ENCODE results near the gene KRTAP10-5. TPM values are rescaled to one million over a fixed set of nuclear protein-coding genes. Genes with fewer than 3 reads are reported as not detected.

Gene KRTAP10-5
- total RNA-seq, 1 experiment from 2014 or later: not detected

DNA sequence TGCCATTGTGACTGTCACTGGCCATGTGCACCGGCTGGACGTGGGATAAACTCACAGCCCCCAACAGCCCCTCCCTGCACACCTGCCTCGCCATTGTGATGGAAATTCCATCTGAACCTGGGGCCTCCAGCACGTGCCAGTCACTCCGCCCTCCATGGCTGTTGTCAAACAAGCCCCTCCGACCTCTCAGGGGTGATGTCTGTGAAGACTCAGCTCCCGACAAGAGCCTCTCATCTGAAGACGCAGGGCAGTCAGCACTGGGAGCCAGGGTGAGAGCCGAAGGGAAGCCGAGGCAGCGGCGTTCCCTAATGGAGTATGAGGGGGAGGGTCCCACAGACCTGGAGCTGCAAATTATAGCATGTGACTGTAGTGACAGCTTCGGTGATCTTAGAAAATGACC is 27.7 kb downstream of the KRTAP10-5 start:
- TF ChIP-seq POLR2AphosphoS5 (IDR thresholded peaks at IDR 0.05; ENCODE audit: low read depth, low read length): no peak
- TF ChIP-seq, protein P1, sequence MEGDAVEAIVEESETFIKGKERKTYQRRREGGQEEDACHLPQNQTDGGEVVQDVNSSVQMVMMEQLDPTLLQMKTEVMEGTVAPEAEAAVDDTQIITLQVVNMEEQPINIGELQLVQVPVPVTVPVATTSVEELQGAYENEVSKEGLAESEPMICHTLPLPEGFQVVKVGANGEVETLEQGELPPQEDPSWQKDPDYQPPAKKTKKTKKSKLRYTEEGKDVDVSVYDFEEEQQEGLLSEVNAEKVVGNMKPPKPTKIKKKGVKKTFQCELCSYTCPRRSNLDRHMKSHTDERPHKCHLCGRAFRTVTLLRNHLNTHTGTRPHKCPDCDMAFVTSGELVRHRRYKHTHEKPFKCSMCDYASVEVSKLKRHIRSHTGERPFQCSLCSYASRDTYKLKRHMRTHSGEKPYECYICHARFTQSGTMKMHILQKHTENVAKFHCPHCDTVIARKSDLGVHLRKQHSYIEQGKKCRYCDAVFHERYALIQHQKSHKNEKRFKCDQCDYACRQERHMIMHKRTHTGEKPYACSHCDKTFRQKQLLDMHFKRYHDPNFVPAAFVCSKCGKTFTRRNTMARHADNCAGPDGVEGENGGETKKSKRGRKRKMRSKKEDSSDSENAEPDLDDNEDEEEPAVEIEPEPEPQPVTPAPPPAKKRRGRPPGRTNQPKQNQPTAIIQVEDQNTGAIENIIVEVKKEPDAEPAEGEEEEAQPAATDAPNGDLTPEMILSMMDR (IDR thresholded peaks at IDR 0.05): no peak
- TF ChIP-seq, protein P2, sequence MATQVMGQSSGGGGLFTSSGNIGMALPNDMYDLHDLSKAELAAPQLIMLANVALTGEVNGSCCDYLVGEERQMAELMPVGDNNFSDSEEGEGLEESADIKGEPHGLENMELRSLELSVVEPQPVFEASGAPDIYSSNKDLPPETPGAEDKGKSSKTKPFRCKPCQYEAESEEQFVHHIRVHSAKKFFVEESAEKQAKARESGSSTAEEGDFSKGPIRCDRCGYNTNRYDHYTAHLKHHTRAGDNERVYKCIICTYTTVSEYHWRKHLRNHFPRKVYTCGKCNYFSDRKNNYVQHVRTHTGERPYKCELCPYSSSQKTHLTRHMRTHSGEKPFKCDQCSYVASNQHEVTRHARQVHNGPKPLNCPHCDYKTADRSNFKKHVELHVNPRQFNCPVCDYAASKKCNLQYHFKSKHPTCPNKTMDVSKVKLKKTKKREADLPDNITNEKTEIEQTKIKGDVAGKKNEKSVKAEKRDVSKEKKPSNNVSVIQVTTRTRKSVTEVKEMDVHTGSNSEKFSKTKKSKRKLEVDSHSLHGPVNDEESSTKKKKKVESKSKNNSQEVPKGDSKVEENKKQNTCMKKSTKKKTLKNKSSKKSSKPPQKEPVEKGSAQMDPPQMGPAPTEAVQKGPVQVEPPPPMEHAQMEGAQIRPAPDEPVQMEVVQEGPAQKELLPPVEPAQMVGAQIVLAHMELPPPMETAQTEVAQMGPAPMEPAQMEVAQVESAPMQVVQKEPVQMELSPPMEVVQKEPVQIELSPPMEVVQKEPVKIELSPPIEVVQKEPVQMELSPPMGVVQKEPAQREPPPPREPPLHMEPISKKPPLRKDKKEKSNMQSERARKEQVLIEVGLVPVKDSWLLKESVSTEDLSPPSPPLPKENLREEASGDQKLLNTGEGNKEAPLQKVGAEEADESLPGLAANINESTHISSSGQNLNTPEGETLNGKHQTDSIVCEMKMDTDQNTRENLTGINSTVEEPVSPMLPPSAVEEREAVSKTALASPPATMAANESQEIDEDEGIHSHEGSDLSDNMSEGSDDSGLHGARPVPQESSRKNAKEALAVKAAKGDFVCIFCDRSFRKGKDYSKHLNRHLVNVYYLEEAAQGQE (IDR thresholded peaks at IDR 0.05; ENCODE audit: insufficient read depth in 1 of 2, low read depth in 2 of 2, low read length in 1 of 2): no peak
- ChIA-PET CTCF (no interaction called here), POLR2A (no interaction called here)
- H3K27ac ChIP-seq (ENCODE audit: low read length): no peak overlapping the region
- no TSS peak for BruUV-seq (replicated peaks)
- intact Hi-C loops (cut with micrococcal nuclease; ENCODE audit: unreplicated experiment): no loop called here
- DNase-seq (ENCODE audit: low read depth, low spot score) (no peak), ATAC-seq (no peak)
- no peak overlapping the region for H3K4me3 ChIP-seq (ENCODE audit: low read depth in 2 of 2, low read length in 2 of 2)
- in situ Hi-C loops (cut with HindIII; ENCODE audit: low pct_unique_long_range_greater_than_20kb, low sequenced_read_pairs): no loop called here
- no peaks in the 10 kb centered on the region for H3K36me3 ChIP-seq (ENCODE audit: control insufficient read depth, insufficient read depth, low read length)
- no peaks in the 10 kb centered on the region for H3K4me1 ChIP-seq (ENCODE audit: control insufficient read depth, insufficient read depth, low read length)
- no peaks in the 10 kb centered on the region for H3K9me3 ChIP-seq (ENCODE audit: control insufficient read depth, insufficient read depth, low read depth, low read length)
- H3K27me3 ChIP-seq (ENCODE audit: control insufficient read depth, insufficient read depth, low read length): no peaks in the 10 kb centered on the region

GRCh38 chr21:44552136-44552535 is 28.3 kb downstream of the KRTAP10-5 start:
- in situ Hi-C loops (cut with HindIII; ENCODE audit: low pct_unique_long_range_greater_than_20kb, low sequenced_read_pairs): no loop called here
- ChIA-PET CTCF (no interaction called here), POLR2A (no interaction called here)
- Histone ChIP-seq H3K27ac (ENCODE audit: low read length) (no peak overlapping the region), H3K36me3 (ENCODE audit: control insufficient read depth, insufficient read depth, low read length) (no peaks in the 10 kb centered on the region), H3K27me3 (ENCODE audit: control insufficient read depth, insufficient read depth, low read length) (no peaks in the 10 kb centered on the region), H3K4me1 (ENCODE audit: control insufficient read depth, insufficient read depth, low read length) (no peaks in the 10 kb centered on the region), H3K9me3 (ENCODE audit: control insufficient read depth, insufficient read depth, low read depth, low read length) (no peaks in the 10 kb centered on the region), H3K4me3 (ENCODE audit: low read depth in 2 of 2, low read length in 2 of 2) (no peak overlapping the region)
- TF ChIP-seq, protein P1 (IDR thresholded peaks at IDR 0.05): no peak
- no peak for TF ChIP-seq TCF7L2 (IDR thresholded peaks at IDR 0.05; ENCODE audit: low read depth, low read length)
- TF ChIP-seq, protein P2 (IDR thresholded peaks at IDR 0.05; ENCODE audit: insufficient read depth in 1 of 2, low read depth in 2 of 2, low read length in 1 of 2): no peak
- TF ChIP-seq POLR2AphosphoS5 (IDR thresholded peaks at IDR 0.05; ENCODE audit: low read depth, low read length): no peak
- TF ChIP-seq SIN3A (IDR thresholded peaks at IDR 0.05; ENCODE audit: borderline replicate concordance, insufficient read depth, low read depth, low read length): no peak
- ATAC-seq (no peak), DNase-seq (ENCODE audit: low read depth, low spot score) (no peak)
- BruUV-seq (replicated peaks): no TSS peak
- intact Hi-C loops (cut with micrococcal nuclease; ENCODE audit: unreplicated experiment): no loop called here
